ENCODE data around the gene KLF2.

KLF2 gene

GRCh38 chr19:16308081-16308480 is 16.5 kb upstream of the KLF2 start:
- DNase-seq = no peak

DNA sequence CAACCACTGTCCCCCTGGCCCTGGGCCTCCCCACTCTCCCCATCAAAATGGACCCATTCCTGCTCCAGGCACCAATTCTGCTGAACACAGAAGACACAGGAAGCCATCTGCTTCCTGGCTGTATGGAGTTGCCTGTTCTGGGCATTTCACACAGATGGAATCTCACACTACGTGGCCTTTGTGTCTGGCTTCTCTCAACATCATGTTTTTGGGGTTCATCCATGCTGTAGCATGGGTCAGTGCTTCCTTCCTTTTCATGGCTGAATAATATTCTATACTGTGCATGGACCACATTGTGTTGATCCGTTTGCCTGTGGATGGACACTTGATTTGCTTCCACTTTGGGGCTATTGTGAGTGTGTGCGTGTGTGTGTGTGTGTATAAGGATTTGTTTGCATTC is 15.0 kb upstream of the KLF2 start:
- DNase-seq = no peak

DNA sequence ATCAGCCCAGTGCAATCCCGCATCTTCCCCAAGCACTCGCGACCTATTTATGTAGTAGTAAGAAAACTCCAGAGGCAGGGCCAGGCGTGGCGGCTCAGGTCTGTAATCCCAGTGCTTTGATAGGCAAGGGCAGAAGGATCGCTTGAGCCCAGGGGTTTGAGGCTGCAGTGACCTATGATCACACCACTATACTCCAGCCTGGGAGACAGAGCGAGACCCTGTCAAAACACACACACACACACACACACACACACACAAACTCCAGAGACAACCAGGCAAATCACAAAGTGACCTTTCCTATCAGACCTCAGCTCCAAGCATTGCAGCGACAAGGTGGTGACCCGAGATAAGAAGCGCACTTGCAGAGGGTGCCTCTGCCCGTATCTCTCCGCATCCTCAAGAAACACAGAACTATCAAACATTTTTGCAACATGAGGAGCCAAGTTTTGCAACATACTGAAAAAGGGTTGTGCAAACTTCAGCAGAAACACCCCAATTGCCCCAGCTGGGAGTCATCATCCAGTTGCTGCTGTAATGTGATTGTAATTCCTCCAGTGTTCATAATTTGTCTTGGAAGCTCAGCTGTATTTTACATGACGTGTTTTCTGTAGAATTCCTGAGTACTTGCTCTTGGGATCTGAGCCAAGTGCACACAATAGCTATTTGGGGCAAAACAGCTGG is 8.7 kb upstream of the KLF2 start:
- DNase-seq = peak; percentile 99

- DNase-seq = no peak
Measured at GRCh38 chr19:16316506-16316882, 8.1 kb upstream of the KLF2 start.

- peak; percentile 84 for DNase-seq
Measured at GRCh38 chr19:16319481-16319880, 5.1 kb upstream of the KLF2 start.

DNA sequence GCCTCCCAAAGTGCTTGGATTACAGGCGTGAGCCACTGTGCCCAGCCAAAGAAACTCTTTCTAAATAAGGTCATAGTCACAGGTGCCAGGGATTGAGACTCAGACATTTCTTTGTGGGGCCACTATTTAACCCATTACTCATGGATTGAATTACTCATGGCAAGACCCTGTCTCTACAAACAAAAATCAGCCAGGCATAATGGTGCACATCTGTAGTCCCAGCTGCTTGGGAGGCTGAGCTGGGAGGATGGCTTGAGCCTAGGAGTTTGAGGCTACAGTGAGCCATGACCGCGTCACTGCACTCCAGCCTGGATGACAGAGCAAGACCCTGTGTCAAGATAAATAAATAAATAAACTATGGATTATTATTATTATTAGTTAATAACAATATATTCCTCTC is 3.6 kb upstream of the KLF2 start:
- DNase-seq = no peak

- no peak for DNase-seq
Measured at GRCh38 chr19:16325161-16325527, 518 bp downstream of the KLF2 start.

GRCh38 chr19:16325641-16326400 is 1.2 kb downstream of the KLF2 start:
- no peak for DNase-seq

- no peak for DNase-seq
Measured at GRCh38 chr19:16326401-16327168, 2.0 kb downstream of the KLF2 start.

DNA sequence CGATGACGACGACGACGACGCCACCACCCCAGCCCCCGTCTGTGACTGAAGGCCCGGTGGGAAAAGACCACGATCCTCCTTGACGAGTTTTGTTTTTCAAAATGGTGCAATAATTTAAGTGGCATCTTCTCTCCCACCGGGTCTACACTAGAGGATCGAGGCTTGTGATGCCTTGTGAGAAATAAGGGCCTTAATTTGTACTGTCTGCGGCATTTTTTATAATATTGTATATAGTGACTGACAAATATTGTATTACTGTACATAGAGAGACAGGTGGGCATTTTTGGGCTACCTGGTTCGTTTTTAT is 2.5 kb downstream of the KLF2 start:
- no peak for DNase-seq

DNA sequence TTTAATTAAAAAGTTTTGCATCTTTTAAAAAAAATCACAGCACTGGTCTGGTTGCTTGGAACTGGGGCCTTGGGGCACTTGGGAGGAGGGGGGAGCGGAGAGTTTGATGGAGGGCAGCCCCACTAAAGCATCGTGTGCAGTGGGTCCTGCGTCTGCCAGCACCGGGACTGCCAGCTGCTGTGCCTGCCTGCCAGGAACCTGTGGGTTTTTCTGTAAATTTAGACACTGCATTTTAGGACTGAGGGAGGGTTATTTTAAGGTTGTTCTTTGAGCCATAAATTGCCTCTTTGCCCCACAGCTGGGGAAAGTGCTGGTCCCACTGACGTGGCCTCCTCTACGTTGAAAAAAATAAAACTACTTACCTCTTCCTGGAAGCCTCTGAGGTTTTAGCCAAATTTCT is 2.9 kb downstream of the KLF2 start:
- DNase-seq = no peak

DNA sequence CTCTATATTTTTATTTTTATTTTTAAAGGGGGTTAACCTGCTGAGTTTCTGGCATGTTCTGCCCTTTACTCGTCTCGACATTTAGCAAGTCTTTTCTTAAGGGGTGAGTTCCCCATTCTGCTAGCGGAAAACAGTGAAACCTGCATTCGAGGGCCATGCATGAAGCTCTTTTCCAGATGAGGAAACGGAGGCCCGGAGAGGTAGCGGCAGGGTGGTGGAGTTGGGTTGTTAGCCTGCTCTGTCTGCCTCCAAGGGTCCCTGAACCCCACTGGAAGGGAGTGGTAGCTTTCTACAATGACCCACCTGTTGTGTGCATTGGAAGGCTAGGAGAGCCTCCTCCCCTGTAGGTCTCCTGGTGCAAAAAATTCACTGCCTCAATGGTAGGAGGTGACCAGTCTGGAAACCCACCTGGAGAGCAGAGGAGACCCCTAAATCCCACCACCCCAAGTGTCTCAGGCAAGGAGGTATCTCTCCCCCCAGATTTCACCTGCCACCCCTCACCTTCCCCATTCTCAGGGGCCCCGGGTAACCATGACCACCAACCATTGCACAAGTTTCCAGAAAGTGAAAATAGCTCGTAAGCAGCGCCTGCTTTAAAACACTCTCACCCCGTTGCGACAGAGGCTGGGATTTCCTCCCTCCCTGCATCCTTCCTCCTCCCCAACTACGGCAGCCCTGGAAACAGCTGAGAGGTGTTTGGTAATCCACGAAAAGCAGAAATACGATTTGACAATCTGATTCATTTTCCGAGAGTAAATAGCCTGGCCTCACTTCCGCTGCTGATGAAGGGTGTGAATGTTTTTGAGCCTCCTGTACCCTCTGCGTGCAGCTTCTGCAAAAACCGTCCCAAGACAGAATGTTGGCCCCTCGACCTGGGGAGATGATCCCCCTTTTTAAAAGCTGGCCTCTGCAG is 3.5 kb downstream of the KLF2 start:
- DNase-seq = peak; percentile 73

GRCh38 chr19:16328824-16329482 is 4.3 kb downstream of the KLF2 start:
- DNase-seq = peak; percentile 18

DNA sequence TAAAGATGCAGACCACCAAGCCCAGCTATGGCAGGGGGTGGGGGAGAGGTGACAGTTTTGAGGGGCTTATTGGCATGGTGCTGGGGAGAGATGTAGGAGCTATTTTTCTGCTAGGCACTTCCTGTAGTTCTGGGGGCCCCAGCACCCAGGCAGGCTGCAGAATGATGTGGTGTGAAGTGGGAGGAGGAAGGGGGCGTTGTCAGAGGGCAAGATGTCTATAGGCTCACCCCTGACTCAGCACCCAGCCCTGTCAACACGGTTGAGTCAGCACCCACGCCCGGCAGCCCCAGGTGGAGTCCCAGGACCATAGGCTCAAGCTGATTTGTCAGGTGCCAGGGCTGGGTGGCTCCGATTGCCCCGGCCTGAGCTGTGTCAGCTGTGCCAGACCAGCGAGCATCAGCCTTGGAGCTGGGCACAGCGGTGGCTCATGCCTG is 5.8 kb downstream of the KLF2 start:
- peak; percentile 74 for DNase-seq

DNA sequence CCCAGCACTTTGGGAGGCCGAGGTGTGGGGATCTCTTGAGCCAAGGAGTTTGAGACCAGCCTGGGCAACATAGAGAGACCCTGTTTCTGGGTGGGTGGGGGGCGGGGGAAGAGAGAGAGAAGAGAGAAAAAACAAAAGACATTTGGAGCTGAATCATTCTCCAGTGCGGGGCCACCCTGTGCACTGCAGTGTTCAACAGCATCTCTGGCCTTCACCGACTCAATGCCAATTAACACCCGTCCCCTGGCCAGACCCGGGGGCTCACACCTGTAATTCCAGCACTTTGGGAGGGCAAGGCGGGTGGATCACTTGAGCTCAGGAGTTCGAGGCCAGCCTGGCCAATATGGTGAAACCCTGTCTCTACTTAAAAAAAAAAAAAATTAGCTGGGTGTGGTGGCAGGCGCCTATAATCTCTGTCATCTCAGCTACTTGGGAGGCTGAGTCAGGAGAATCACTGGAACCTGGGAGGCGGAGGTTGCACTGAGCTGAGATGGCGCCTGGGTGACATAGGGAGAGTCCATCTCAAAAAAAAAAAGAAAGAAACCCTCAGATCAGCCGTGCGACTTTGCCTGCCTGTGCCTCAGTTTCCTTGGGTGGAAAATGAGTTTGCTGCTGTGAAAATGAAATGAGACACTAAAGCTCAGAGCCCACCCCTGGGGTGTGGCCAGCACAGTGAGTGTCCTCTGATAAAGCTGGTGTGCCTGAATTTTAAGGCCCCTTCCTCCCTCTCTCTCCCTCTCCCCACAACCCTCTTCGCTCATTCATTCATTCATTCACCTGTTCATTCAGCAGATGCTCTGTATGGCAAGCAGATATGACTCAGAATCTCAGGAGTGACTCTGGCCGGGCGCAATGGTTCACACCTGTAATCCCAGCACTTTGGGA is 6.4 kb downstream of the KLF2 start:
- no peak for DNase-seq

GRCh38 chr19:16333001-16333586 is 8.5 kb downstream of the KLF2 start:
- no peak for DNase-seq

GRCh38 chr19:16334411-16334810 is 9.8 kb downstream of the KLF2 start:
- DNase-seq = no peak

- no peak for DNase-seq
Measured at GRCh38 chr19:16335226-16335625, 10.6 kb downstream of the KLF2 start.

DNA sequence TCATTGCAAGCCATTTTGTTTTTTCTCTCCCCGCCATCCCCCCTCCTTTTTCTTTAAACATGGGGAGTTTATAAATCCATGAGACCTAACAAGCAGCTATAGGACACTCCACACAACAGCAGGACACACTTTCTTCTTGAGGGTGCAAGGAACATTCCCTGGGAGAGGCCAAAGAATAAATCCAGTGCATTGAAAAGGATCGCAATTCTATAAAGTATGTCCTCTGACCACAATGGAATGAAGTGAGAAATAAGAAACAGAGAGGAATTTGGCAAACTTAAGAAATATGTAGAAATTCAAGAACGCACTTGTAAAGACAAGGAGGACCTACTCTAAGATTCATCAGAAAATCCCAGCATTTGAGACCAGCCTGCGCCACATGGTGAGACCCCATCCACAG is 11.9 kb downstream of the KLF2 start:
- DNase-seq = peak; percentile 82

GRCh38 chr19:16337809-16338469 is 13.3 kb downstream of the KLF2 start:
- DNase-seq = peak; percentile 9
